CD4-positive, alpha-beta T cell (primary cell): ENCODE data around the gene BPIFB2. TPM values are rescaled to one million over a fixed set of nuclear protein-coding genes. Genes with fewer than 3 reads are reported as not detected.

ENCODE experiments used
- ATAC-seq: fragments of 200-7000 bp; cut with Tn5 transposase; one replicate; pipeline ENCODE4 v1.10.0; 2022; ENCODE audit warnings: mild to moderate bottlenecking; ENCODE audit not compliant: poor library complexity
- CTCF ChIA-PET: fragments of 350-600 bp; sonication (Branson Sonifier 250); formaldehyde crosslinking; loops from one replicate; lab custom pipeline; 2021; ENCODE audit warnings: antibody characterized with exemption, inconsistent platforms; lab: Charles Lee
- POLR2A ChIA-PET: fragments of 350-600 bp; sonication (Branson Sonifier 250); formaldehyde crosslinking; loops from one replicate; lab custom pipeline; 2021; ENCODE audit warnings: antibody characterized with exemption, inconsistent platforms; lab: Charles Lee
- DNase-seq, 14 experiments: peaks; one replicate each; pipeline ENCODE4 v3.0.0-alpha.2; 2013 to 2020; ENCODE audit warnings: mixed read lengths in 2 of 14
- H3K27ac ChIP-seq, 2 donors: one replicate each; pipeline versions ENCODE4 v1.5.1 to v1.7.0; 2013; ENCODE audit warnings: low read length in 2 of 2, low read depth in 1 of 2, mild to moderate bottlenecking in 1 of 2
- H3K27me3 ChIP-seq, 2 experiments: 1 replicate in 1 of 2; 2 replicates in 1 of 2; pipeline versions ENCODE4 v1.6.1 to v1.7.0; 2013; ENCODE audit warnings: low read length in 2 of 2, control low read depth in 1 of 2, mild to moderate bottlenecking in 1 of 2, moderate library complexity in 1 of 2; ENCODE audit not compliant: insufficient read depth in 2 of 2, control insufficient read depth in 1 of 2
- H3K36me3 ChIP-seq: one replicate; pipeline ENCODE4 v1.6.1; 2013; ENCODE audit warnings: low read length, control low read depth; ENCODE audit not compliant: insufficient read depth
- H3K4me1 ChIP-seq: one replicate; pipeline ENCODE4 v1.6.1; 2013; ENCODE audit warnings: low read length, control low read depth; ENCODE audit not compliant: insufficient read depth
- H3K4me3 ChIP-seq: one replicate; pipeline ENCODE4 v1.5.1; 2013; ENCODE audit warnings: mild to moderate bottlenecking, low read length, moderate library complexity
- H3K9me3 ChIP-seq, 2 experiments: 1 replicate in 1 of 2; 2 replicates in 1 of 2; pipeline versions ENCODE4 v1.6.1 to v1.7.0; 2013; ENCODE audit warnings: low read length in 2 of 2, mild to moderate bottlenecking in 2 of 2, control low read depth in 1 of 2, moderate library complexity in 1 of 2; ENCODE audit not compliant: control insufficient read depth in 1 of 2, insufficient read depth in 1 of 2
- H3K27ac Mint-ChIP-seq: one replicate; pipeline ENCODE4 v1.8.0; 2020; ENCODE audit warnings: mixed read lengths
- H3K27me3 Mint-ChIP-seq: one replicate; pipeline ENCODE4 v1.8.0; 2021; ENCODE audit warnings: mixed read lengths
- H3K36me3 Mint-ChIP-seq: one replicate; pipeline ENCODE4 v1.8.0; 2021; ENCODE audit warnings: low read depth, mixed read lengths
- H3K4me1 Mint-ChIP-seq: one replicate; pipeline ENCODE4 v1.8.0; 2021; ENCODE audit warnings: low read depth, mixed read lengths
- H3K4me3 Mint-ChIP-seq: one replicate; pipeline ENCODE4 v1.8.0; 2020; ENCODE audit warnings: mild to moderate bottlenecking, mixed read lengths
- H3K9me3 Mint-ChIP-seq: one replicate; pipeline ENCODE4 v1.8.0; 2020; ENCODE audit warnings: mixed read lengths
- CTCF ChIP-seq: fragments of 200-600 bp; IDR thresholded peaks from one replicate; pipeline ENCODE4 v1.8.0; 2022; ENCODE audit warnings: antibody characterized with exemption, mild to moderate bottlenecking
- intact Hi-C, 2 experiments: fragments of 100-400 bp; cut with DNase I in 1 of 2; cut with micrococcal nuclease in 1 of 2; formaldehyde crosslinking; loops; one replicate each; pipeline versions ENCODE4 v1.15.1 to v1.9.0; 2023 to 2025; cut with DNase I, micrococcal nuclease
- total RNA-seq, 174 experiments: library from RNA in 2 of 174; stranded (reverse) in 2 of 174; gene quantifications; one replicate each; pipeline ENCODE4 v1.2.3 and lab custom pipeline; 2021 to 2026

Gene BPIFB2
- total RNA-seq, 2 experiments from 2014 or later: not detected

- H3K4me1 ChIP-seq: peaks cover 5% of the 10 kb centered on the region
- Mint-ChIP-seq H3K9me3 (no peaks in the 10 kb centered on the region), H3K36me3 (no peaks in the 10 kb centered on the region), H3K4me3 (no peak overlapping the region), H3K27me3 (no peaks in the 10 kb centered on the region), H3K4me1 (peaks cover 33% of the 10 kb centered on the region), H3K27ac (no peak overlapping the region)
- POLR2A ChIA-PET: interaction anchor here (1.6 to 1.7 kb wide), 2 partner anchors 17 to 39 kb away, joined by 3 to 4 read pairs; no protein-coding TSS in a partner anchor
- intact Hi-C loops: no loop called here
- no peak for TF ChIP-seq CTCF
- H3K36me3 ChIP-seq: no peaks in the 10 kb centered on the region
- CTCF ChIA-PET: no interaction called here
- H3K9me3 ChIP-seq: peaks cover 0 to 7% of the 10 kb centered on the region in 2 experiments
- DNase-seq: no peak
- no peak for ATAC-seq
- H3K27me3 ChIP-seq: no peaks in the 10 kb centered on the region
- H3K27ac ChIP-seq: no peak overlapping the region
- no peak overlapping the region for H3K4me3 ChIP-seq
Observed at GRCh38 chr20:32984196-32984595, 23.3 kb upstream of the BPIFB2 start.

- Histone ChIP-seq H3K27me3 (no peaks in the 10 kb centered on the region), H3K9me3 (peaks cover 0 to 7% of the 10 kb centered on the region in 2 experiments), H3K4me3 (no peak overlapping the region), H3K4me1 (peaks cover 1% of the 10 kb centered on the region), H3K36me3 (no peaks in the 10 kb centered on the region), H3K27ac (no peak overlapping the region)
- Mint-ChIP-seq H3K27ac (no peak overlapping the region), H3K4me1 (peaks cover 33% of the 10 kb centered on the region), H3K9me3 (no peaks in the 10 kb centered on the region), H3K36me3 (no peaks in the 10 kb centered on the region), H3K27me3 (no peaks in the 10 kb centered on the region), H3K4me3 (no peak overlapping the region)
- no peak for ATAC-seq
- ChIA-PET CTCF (no interaction called here), POLR2A (interaction anchor here (1.7 to 2.8 kb wide), 2 partner anchors 12 to 39 kb away, joined by 3 to 7 read pairs; no protein-coding TSS in a partner anchor)
- intact Hi-C loops: no loop called here
- no peak for TF ChIP-seq CTCF
- DNase-seq: no peak
Observed at GRCh38 chr20:32984631-32985354, 22.7 kb upstream of the BPIFB2 start.

- intact Hi-C loops: no loop called here
- H3K9me3 Mint-ChIP-seq: no peaks in the 10 kb centered on the region
- no peaks in the 10 kb centered on the region for H3K27me3 Mint-ChIP-seq
- peaks cover 3% of the 10 kb centered on the region for H3K4me1 ChIP-seq
- peaks cover 35% of the 10 kb centered on the region for H3K4me1 Mint-ChIP-seq
- no peak for DNase-seq
- H3K4me3 Mint-ChIP-seq: no peak overlapping the region
- ChIA-PET CTCF (interaction anchor here (1.4 kb wide), 1 partner anchor 40 kb away, joined by 4 read pairs; no protein-coding TSS in a partner anchor), POLR2A (interaction anchor here (1.3 to 2.8 kb wide), 3 partner anchors 13 to 40 kb away, joined by 3 to 7 read pairs (median 3); no protein-coding TSS in a partner anchor)
- no peak overlapping the region for H3K4me3 ChIP-seq
- H3K9me3 ChIP-seq: peaks cover 0 to 10% of the 10 kb centered on the region in 2 experiments
- H3K36me3 Mint-ChIP-seq: no peaks in the 10 kb centered on the region
- H3K27ac ChIP-seq: no peak overlapping the region
- no peak for TF ChIP-seq CTCF
- ATAC-seq: no peak
- H3K27me3 ChIP-seq: no peaks in the 10 kb centered on the region
- H3K36me3 ChIP-seq: no peaks in the 10 kb centered on the region
- H3K27ac Mint-ChIP-seq: no peak overlapping the region
Observed at GRCh38 chr20:32985596-32985995, 21.9 kb upstream of the BPIFB2 start.
